ENCODE results near the gene VKORC1.

- TF ChIP-seq CTCF (conservative IDR thresholded peaks at IDR 0.05) (no peak), ZFX (IDR thresholded peaks at IDR 0.05) (no peak)
Measured at GRCh38 chr16:31050280-31051030, 44.1 kb downstream of the VKORC1 start.

Data from C4-2B (cell line).